H1 (cell line): ENCODE measurements around the gene CBX2. TPM values are rescaled to one million over a fixed set of nuclear protein-coding genes. Genes with fewer than 3 reads are reported as not detected.

Source experiments
- CTCF ChIA-PET: fragments of 300-600 bp; sonication (Branson Sonifier 250); formaldehyde crosslinking; loops from one replicate; lab custom pipeline; 2021; ENCODE audit not compliant: partially characterized antibody; lab: Charles Lee
- POLR2A ChIA-PET: fragments of 300-600 bp; sonication (Branson Sonifier 250); formaldehyde crosslinking; loops from one replicate; lab custom pipeline; 2021; ENCODE audit warnings: inconsistent platforms; ENCODE audit not compliant: partially characterized antibody; lab: Charles Lee
- DNase-seq, 2 experiments: peaks; one replicate each; pipeline versions ENCODE4 v3.0.0 to v3.0.0-alpha.2; 2010 to 2022; ENCODE audit warnings: low spot score in 2 of 2, low read depth in 1 of 2, mixed read lengths in 1 of 2
- FAIRE-seq: peaks from 2 replicates; lab custom pipeline; 2011; peaks lifted over from hg19 to GRCh38; lab: Jason Lieb, UNC
- H2AFZ ChIP-seq: 2 replicates; pipeline ENCODE4 v1.8.1; 2012; ENCODE audit warnings: low read length, inconsistent platforms
- H2AK5ac ChIP-seq: 2 replicates; pipeline ENCODE4 v1.6.1; 2013; ENCODE audit warnings: low read depth, low read length
- H2BK120ac ChIP-seq: replicated peaks from 2 replicates; pipeline ENCODE3; 2013; ENCODE audit warnings: low read depth, low read length, inconsistent platforms
- H2BK12ac ChIP-seq: 2 replicates; pipeline ENCODE4 v1.6.1; 2013; ENCODE audit warnings: low read depth, low read length
- H2BK15ac ChIP-seq: 2 replicates; pipeline ENCODE4 v1.6.1; 2013; ENCODE audit warnings: low read length
- H2BK20ac ChIP-seq: 2 replicates; pipeline ENCODE4 v1.6.1; 2013; ENCODE audit warnings: low read length
- H2BK5ac ChIP-seq: 2 replicates; pipeline ENCODE4 v1.6.1; 2013; ENCODE audit warnings: low read depth, low read length
- H3K14ac ChIP-seq: 2 replicates; pipeline ENCODE4 v1.6.1; 2013; ENCODE audit warnings: inconsistent platforms; ENCODE audit not compliant: insufficient read length
- H3K18ac ChIP-seq: 2 replicates; pipeline ENCODE4 v1.6.1; 2013; ENCODE audit warnings: low read length; ENCODE audit errors: extremely low read depth
- H3K23ac ChIP-seq: 2 replicates; pipeline ENCODE4 v1.6.1; 2013; ENCODE audit warnings: inconsistent platforms; ENCODE audit not compliant: insufficient read length
- H3K23me2 ChIP-seq: 2 replicates; pipeline ENCODE4 v1.6.1; 2013; ENCODE audit warnings: low read depth, low read length
- H3K27ac ChIP-seq: 2 replicates; pipeline ENCODE4 v1.6.1; 2011; ENCODE audit warnings: low read depth, low read length, inconsistent platforms
- H3K27me3 ChIP-seq, 4 experiments: replicated peaks in 1 of 4; 1 replicate in 1 of 4; 2 replicates in 3 of 4; pipeline versions ENCODE4 v1.6.1 to v1.8.1; 2011 to 2013; ENCODE audit warnings: low read length in 3 of 4, mild to moderate bottlenecking in 3 of 4, inconsistent platforms in 2 of 4, mixed read lengths in 2 of 4, moderate library complexity in 1 of 4; ENCODE audit not compliant: control insufficient read depth in 3 of 4, insufficient read depth in 3 of 4; ENCODE audit errors: extremely low read depth in 1 of 4
- H3K36me3 ChIP-seq, 4 experiments: 2 replicates each; pipeline versions ENCODE4 v1.6.1 to v1.8.1; 2011 to 2013; ENCODE audit warnings: mild to moderate bottlenecking in 4 of 4, low read length in 3 of 4, moderate library complexity in 2 of 4, control low read depth in 1 of 4, inconsistent platforms in 1 of 4; ENCODE audit not compliant: insufficient read depth in 4 of 4, control insufficient read depth in 2 of 4
- H3K4ac ChIP-seq: replicated peaks from 2 replicates; pipeline ENCODE3; 2013; ENCODE audit warnings: low read length, low read depth, mixed read lengths, inconsistent platforms; ENCODE audit not compliant: insufficient read length
- H3K4me1 ChIP-seq, 4 experiments: replicated peaks in 1 of 4; 1 replicate in 1 of 4; 2 replicates in 3 of 4; pipeline versions ENCODE4 v1.6.1 to v1.8.1; 2011 to 2013; ENCODE audit warnings: low read length in 3 of 4, inconsistent platforms in 2 of 4, mixed read lengths in 1 of 4; ENCODE audit not compliant: insufficient read depth in 4 of 4, control insufficient read depth in 3 of 4
- H3K4me2 ChIP-seq, 2 experiments: 2 replicates each; pipeline versions ENCODE4 v1.6.1 to v1.8.1; 2011 to 2013; ENCODE audit warnings: low read depth in 2 of 2, low read length in 2 of 2, control low read depth in 1 of 2, inconsistent platforms in 1 of 2, mild to moderate bottlenecking in 1 of 2; ENCODE audit not compliant: insufficient read depth in 1 of 2
- H3K4me3 ChIP-seq, 4 experiments: fragments of 200-600, 300-600 bp in 1 of 4; sonication (generic), shearing (Covaris generic), sonication (Bioruptor Twin) in 1 of 4; 2 replicates each; pipeline versions ENCODE4 v1.5.1 to v1.8.1; 2011 to 2016; ENCODE audit warnings: low read length in 4 of 4, low read depth in 3 of 4, control low read depth in 2 of 4, inconsistent platforms in 2 of 4, mild to moderate bottlenecking in 2 of 4, mixed read lengths in 1 of 4, moderate library complexity in 1 of 4; ENCODE audit not compliant: insufficient read depth in 2 of 4; ENCODE audit errors: extremely low read depth in 1 of 4
- H3K56ac ChIP-seq: replicated peaks from 2 replicates; pipeline ENCODE3; 2013; ENCODE audit warnings: low read depth, mild to moderate bottlenecking, mixed read lengths, low read length, inconsistent platforms; ENCODE audit not compliant: insufficient read length
- H3K79me1 ChIP-seq: 2 replicates; pipeline ENCODE4 v1.6.1; 2013; ENCODE audit warnings: low read depth, low read length, control low read depth
- H3K79me2 ChIP-seq, 2 experiments: 2 replicates each; pipeline versions ENCODE4 v1.6.1 to v1.8.1; 2012 to 2013; ENCODE audit warnings: low read length in 2 of 2, mild to moderate bottlenecking in 2 of 2, inconsistent platforms in 1 of 2; ENCODE audit not compliant: insufficient read depth in 2 of 2, control insufficient read depth in 1 of 2
- H3K9ac ChIP-seq, 4 experiments: replicated peaks in 1 of 4; 1 replicate in 1 of 4; 2 replicates in 3 of 4; pipeline versions ENCODE4 v1.6.1 to v1.8.1; 2011 to 2013; ENCODE audit warnings: low read depth in 3 of 4, low read length in 3 of 4, control low read depth in 2 of 4, mild to moderate bottlenecking in 2 of 4, moderate library complexity in 2 of 4, inconsistent platforms in 1 of 4; ENCODE audit errors: extremely low read depth in 1 of 4
- H3K9me3 ChIP-seq, 2 experiments: 2 replicates each; pipeline versions ENCODE4 v1.6.1 to v1.8.1; 2012 to 2013; ENCODE audit warnings: mild to moderate bottlenecking in 2 of 2, moderate library complexity in 2 of 2, control low read depth in 1 of 2, inconsistent platforms in 1 of 2, low read depth in 1 of 2, low read length in 1 of 2, mixed read lengths in 1 of 2; ENCODE audit not compliant: insufficient read depth in 2 of 2
- H4K20me1 ChIP-seq, 2 experiments: replicated peaks in 1 of 2; 2 replicates each; pipeline versions ENCODE3 to v1.8.1; 2011 to 2013; ENCODE audit warnings: inconsistent platforms in 2 of 2, low read length in 2 of 2, mild to moderate bottlenecking in 1 of 2; ENCODE audit not compliant: insufficient read depth in 2 of 2, control insufficient read depth in 1 of 2
- H4K5ac ChIP-seq: 2 replicates; pipeline ENCODE4 v1.6.1; 2013; ENCODE audit warnings: low read length, low read depth, mixed read lengths, inconsistent platforms; ENCODE audit not compliant: insufficient read length
- H4K8ac ChIP-seq: 2 replicates; pipeline ENCODE4 v1.8.0; 2013; ENCODE audit warnings: mild to moderate bottlenecking, moderate library complexity, low read length, inconsistent platforms; ENCODE audit not compliant: insufficient read depth; ENCODE audit errors: extremely low read depth
- H4K91ac ChIP-seq: replicated peaks from 2 replicates; pipeline ENCODE3; 2013; ENCODE audit warnings: low read length, mixed read lengths, inconsistent platforms; ENCODE audit not compliant: insufficient read length
- RBBP5 ChIP-seq: IDR thresholded peaks from 2 replicates; pipeline ENCODE4 v1.7.1; 2012; ENCODE audit warnings: low read depth, mild to moderate bottlenecking, inconsistent platforms, low read length, moderate library complexity, borderline replicate concordance
- SIX5 ChIP-seq: IDR thresholded peaks from 2 replicates; pipeline ENCODE4 v1.6.1; 2011; ENCODE audit warnings: mild to moderate bottlenecking, low read depth, low read length
- WGBS, 2 experiments: shearing (Covaris generic) in 1 of 2; methylation state at CpG; one replicate each; pipeline versions ENCODE4 v1.1.6 to v1.1.7; 2013 to 2015; ENCODE audit warnings: low lambda C conversion rate in 2 of 2, mixed read lengths in 2 of 2, inconsistent platforms in 1 of 2, low coverage in 1 of 2, missing lambda C conversion rate in 1 of 2; ENCODE audit not compliant: insufficient replicate concordance in 2 of 2, insufficient coverage in 1 of 2, insufficient read length in 1 of 2; ENCODE audit errors: extremely low coverage in 1 of 2, missing lambda C conversion rate in 1 of 2; 5-methylcytosine and 5-hydroxymethylcytosine counted together
- polyA plus RNA-seq, 7 experiments: library from polyadenylated mRNA; depleted of rRNA in 3 of 7; stranded (reverse) in 5 of 7; unstranded in 2 of 7; fragments of >200 nt in 5 of 7; fragments of 200-250 nt in 2 of 7; gene quantifications; 1 replicate in 5 of 7; 2 replicates in 1 of 7; 4 replicates in 1 of 7; pipeline versions ENCODE4 v1.2.1 to v1.2.3, GENCODE V29; 2011 to 2013; ENCODE audit warnings: missing spikeins in 2 of 7, mixed read lengths in 2 of 7
- total RNA-seq: library from RNA; stranded (reverse); fragmentation: NEBNext Ultra II Directional; extraction: Animal tissue kit (Norgen Biotek cat#: 25700); gene quantifications from 2 replicates; pipeline ENCODE4 v1.2.1, GENCODE V29; 2021

CBX2 gene
- total and polyA plus RNA-seq, 2 of the 8 experiments (the other 6 are each of a cell fraction or from before 2014, with no cell fraction given) = 64.3 to 83.9 TPM

GRCh38 chr17:79749958-79750357 is 28.0 kb upstream of the CBX2 start:
- Histone ChIP-seq H2BK5ac (no peak overlapping the region), H4K8ac (no peak overlapping the region), H3K4me3 (no peak overlapping the region), H3K9me3 (no peaks in the 10 kb centered on the region), H3K4me2 (no peak overlapping the region), H2BK20ac (no peak overlapping the region), H3K23ac (no peak overlapping the region), H2BK15ac (no peak overlapping the region), H4K20me1 (peaks cover 0 to 11% of the 10 kb centered on the region in 2 experiments), H3K4ac (no peak overlapping the region), H3K27ac (no peak overlapping the region), H3K9ac (no peak overlapping the region), H3K23me2 (peaks cover 11% of the 10 kb centered on the region; the same call in 1 of the 2 replicates), H3K79me2 (no peaks in the 10 kb centered on the region), H4K91ac (no peak overlapping the region), H2BK12ac (no peak overlapping the region), H3K27me3 (peaks cover 19 to 39% (median 34%) of the 10 kb centered on the region in 4 experiments), H3K36me3 (0 out of 8 replicates have a peak, but pooled peaks cover 0 to 2% (median 0%) of the 10 kb centered on the region in 4 experiments), H2AK5ac (no peak overlapping the region), H3K79me1 (no peaks in the 10 kb centered on the region), H3K56ac (no peak overlapping the region), H3K18ac (no peak overlapping the region), H2BK120ac (no peak overlapping the region), H3K14ac (no peak overlapping the region), H3K4me1 (peaks cover 4 to 24% (median 15%) of the 10 kb centered on the region in 4 experiments), H2AFZ (no peak overlapping the region), H4K5ac (no peak overlapping the region)
- no peak for DNase-seq
- CTCF ChIA-PET = interaction anchor here (0.6 to 1.3 kb wide), 6 partner anchors 27 to 445 kb away, joined by 3 to 6 read pairs (median 4); no protein-coding TSS in a partner anchor
- WGBS, 2 experiments = 53% methylated on average over 3 of the region's 3 CpGs; no CpG with 5 or more reads in 1 of the 2 experiments
- TF ChIP-seq SIX5 = no peak
- TF ChIP-seq RBBP5 = no peak
- no peak for FAIRE-seq
- POLR2A ChIA-PET = interaction anchor here (0.7 to 2.7 kb wide), 5 partner anchors 9 to 37 kb away, joined by 3 to 7 read pairs (median 3); no protein-coding TSS in a partner anchor
